ENCODE results near the gene RAB7A. TPM values are rescaled to one million over a fixed set of nuclear protein-coding genes. Genes with fewer than 3 reads are reported as not detected.

The RAB7A gene
- total RNA-seq, 1 donor from 2014 or later: 216 TPM

GRCh38 chr3:128707928-128708494 lies 18.0 kb upstream of the RAB7A start:
- DNase-seq (ENCODE audit: low spot score): no peak
- TF ChIP-seq, protein P1, sequence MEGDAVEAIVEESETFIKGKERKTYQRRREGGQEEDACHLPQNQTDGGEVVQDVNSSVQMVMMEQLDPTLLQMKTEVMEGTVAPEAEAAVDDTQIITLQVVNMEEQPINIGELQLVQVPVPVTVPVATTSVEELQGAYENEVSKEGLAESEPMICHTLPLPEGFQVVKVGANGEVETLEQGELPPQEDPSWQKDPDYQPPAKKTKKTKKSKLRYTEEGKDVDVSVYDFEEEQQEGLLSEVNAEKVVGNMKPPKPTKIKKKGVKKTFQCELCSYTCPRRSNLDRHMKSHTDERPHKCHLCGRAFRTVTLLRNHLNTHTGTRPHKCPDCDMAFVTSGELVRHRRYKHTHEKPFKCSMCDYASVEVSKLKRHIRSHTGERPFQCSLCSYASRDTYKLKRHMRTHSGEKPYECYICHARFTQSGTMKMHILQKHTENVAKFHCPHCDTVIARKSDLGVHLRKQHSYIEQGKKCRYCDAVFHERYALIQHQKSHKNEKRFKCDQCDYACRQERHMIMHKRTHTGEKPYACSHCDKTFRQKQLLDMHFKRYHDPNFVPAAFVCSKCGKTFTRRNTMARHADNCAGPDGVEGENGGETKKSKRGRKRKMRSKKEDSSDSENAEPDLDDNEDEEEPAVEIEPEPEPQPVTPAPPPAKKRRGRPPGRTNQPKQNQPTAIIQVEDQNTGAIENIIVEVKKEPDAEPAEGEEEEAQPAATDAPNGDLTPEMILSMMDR (IDR thresholded peaks at IDR 0.05): no peak
- no peak overlapping the region for H3K27ac Mint-ChIP-seq (ENCODE audit: unreplicated experiment)
- H3K27me3 Mint-ChIP-seq (ENCODE audit: low read depth): no peaks in the 10 kb centered on the region
- no peaks in the 10 kb centered on the region for H3K4me1 Mint-ChIP-seq (ENCODE audit: low read depth)
- no peaks in the 10 kb centered on the region for H3K9me3 Mint-ChIP-seq (ENCODE audit: low read depth)
- no peak overlapping the region for H3K4me3 Mint-ChIP-seq (ENCODE audit: unreplicated experiment)
- H3K36me3 Mint-ChIP-seq (ENCODE audit: low read depth): no peaks in the 10 kb centered on the region

- Mint-ChIP-seq H3K4me3 (ENCODE audit: unreplicated experiment) (no peak overlapping the region), H3K27me3 (ENCODE audit: low read depth) (no peaks in the 10 kb centered on the region), H3K36me3 (ENCODE audit: low read depth) (no peaks in the 10 kb centered on the region), H3K9me3 (ENCODE audit: low read depth) (no peaks in the 10 kb centered on the region), H3K4me1 (ENCODE audit: low read depth) (no peaks in the 10 kb centered on the region), H3K27ac (ENCODE audit: unreplicated experiment) (no peak overlapping the region)
- TF ChIP-seq, protein P1 (IDR thresholded peaks at IDR 0.05): no peak
- DNase-seq (ENCODE audit: low spot score): no peak
Observed at GRCh38 chr3:128709038-128709437, 16.9 kb upstream of the RAB7A start.

- Mint-ChIP-seq H3K4me3 (ENCODE audit: unreplicated experiment) (no peak overlapping the region), H3K4me1 (ENCODE audit: low read depth) (no peaks in the 10 kb centered on the region), H3K27ac (ENCODE audit: unreplicated experiment) (no peak overlapping the region)
Observed at GRCh38 chr3:128709506-128710210, 16.3 kb upstream of the RAB7A start.

GRCh38 chr3:128710816-128711433 lies 15.1 kb upstream of the RAB7A start:
- Mint-ChIP-seq H3K36me3 (ENCODE audit: low read depth) (no peaks in the 10 kb centered on the region), H3K9me3 (ENCODE audit: low read depth) (no peaks in the 10 kb centered on the region), H3K27ac (ENCODE audit: unreplicated experiment) (no peak overlapping the region), H3K27me3 (ENCODE audit: low read depth) (no peaks in the 10 kb centered on the region), H3K4me3 (ENCODE audit: unreplicated experiment) (no peak overlapping the region), H3K4me1 (ENCODE audit: low read depth) (no peaks in the 10 kb centered on the region)
- DNase-seq (ENCODE audit: low spot score): no peak
- TF ChIP-seq, protein P1 (IDR thresholded peaks at IDR 0.05): no peak

More at GRCh38 chr3:128709506-128710210, 16.3 kb upstream of the RAB7A start:
- no peak for DNase-seq (ENCODE audit: low spot score)
- TF ChIP-seq, protein P1 (IDR thresholded peaks at IDR 0.05): no peak
- Mint-ChIP-seq H3K27me3 (ENCODE audit: low read depth) (no peaks in the 10 kb centered on the region), H3K36me3 (ENCODE audit: low read depth) (no peaks in the 10 kb centered on the region), H3K9me3 (ENCODE audit: low read depth) (no peaks in the 10 kb centered on the region)

GRCh38 chr3:128712848-128713247 lies 13.1 kb upstream of the RAB7A start:
- Mint-ChIP-seq H3K4me3 (ENCODE audit: unreplicated experiment) (no peak overlapping the region), H3K9me3 (ENCODE audit: low read depth) (no peaks in the 10 kb centered on the region), H3K36me3 (ENCODE audit: low read depth) (no peaks in the 10 kb centered on the region), H3K4me1 (ENCODE audit: low read depth) (no peaks in the 10 kb centered on the region), H3K27ac (ENCODE audit: unreplicated experiment) (no peak overlapping the region), H3K27me3 (ENCODE audit: low read depth) (no peaks in the 10 kb centered on the region)
- TF ChIP-seq, protein P1 (IDR thresholded peaks at IDR 0.05): no peak
- no peak for DNase-seq (ENCODE audit: low spot score)

Data from chondrocyte (in vitro differentiated cells).